HG03175 (cell line): ENCODE measurements around the gene ARFIP1.

Source experiments
- ATAC-seq: cut with Tn5 transposase; IDR thresholded peaks from one replicate; pipeline ENCODE4 v1.9.1; 2021; ENCODE audit warnings: mild to moderate bottlenecking, moderate library complexity; ENCODE audit not compliant: unreplicated experiment

ARFIP1 gene

DNA sequence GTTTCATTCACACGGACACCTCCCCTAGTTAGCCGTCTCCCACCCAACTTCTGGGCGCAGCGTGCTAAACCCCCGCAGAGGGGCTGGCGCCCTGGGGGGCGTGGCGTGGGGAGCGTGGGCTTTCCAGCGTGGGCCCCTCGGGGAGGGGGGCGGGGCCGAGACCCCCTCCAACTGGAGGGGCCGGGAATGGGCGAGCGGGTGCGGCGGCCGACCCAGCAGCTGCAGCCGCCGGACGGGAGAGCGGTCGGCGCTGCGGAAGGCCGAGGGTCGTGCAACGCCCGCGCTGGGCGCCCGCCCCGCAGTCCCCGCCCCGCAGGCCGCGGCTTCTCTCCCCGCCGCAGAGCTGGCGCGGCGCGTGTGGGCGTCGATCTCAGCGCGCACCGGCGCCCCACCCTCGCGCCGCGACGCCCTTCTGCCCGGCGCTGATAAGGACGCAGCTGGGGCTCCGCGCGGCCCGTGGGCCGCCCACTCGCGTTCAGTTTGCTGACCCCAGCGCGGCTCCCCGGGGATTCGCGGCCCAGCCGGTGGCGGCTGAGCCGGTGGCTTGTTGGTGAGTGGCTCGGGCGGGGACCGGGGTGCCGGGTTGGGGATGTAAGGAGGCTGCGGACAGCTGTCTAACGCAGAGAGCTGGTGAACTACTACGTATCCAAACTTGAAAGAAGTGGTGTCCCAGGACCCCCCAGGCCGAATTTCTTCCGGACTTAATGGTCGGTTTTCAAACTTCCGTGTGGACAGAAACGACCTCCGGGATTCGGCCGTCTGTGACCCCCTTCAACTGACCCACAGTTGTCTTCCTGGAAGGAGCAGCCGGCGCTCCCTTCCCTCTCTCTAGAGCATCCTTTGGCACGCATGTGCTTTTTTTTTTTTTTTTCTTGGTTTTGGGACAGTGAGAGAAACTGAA is 157.8 kb downstream of the ARFIP1 start:
- ATAC-seq = no peak

DNA sequence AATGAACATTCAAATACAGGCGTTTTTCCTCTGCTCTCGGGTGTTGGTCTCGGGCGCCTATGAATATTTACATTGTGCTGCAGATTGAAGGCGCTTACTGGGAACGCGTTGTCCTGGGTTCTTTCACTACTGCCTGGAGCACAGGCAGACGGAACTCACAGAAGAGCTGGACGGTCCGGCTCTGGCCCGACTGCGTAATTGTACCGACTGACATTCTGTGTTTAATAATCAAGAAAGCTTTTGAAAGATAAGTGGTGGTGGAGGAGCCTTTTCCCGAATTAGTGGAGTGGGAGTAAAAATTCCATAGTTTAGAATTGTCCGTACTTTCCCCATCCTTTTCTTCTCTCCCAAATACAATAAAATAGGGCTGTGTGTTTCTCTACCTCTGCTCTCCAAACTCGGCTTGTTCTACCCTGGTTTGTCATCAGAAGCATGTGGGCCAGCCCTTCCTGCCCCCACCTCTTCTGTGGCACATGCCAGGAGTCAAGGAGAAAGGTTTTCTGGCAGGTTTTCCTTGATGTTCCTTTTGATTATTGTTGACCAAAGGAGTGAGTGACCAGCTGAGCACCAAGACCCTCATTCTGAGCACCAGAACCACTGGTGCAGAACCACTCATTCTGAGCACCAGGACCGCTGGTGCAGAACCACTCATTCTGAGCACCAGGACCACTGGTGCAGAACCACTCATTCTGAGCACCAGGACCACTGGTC is 158.6 kb downstream of the ARFIP1 start:
- no peak for ATAC-seq

DNA sequence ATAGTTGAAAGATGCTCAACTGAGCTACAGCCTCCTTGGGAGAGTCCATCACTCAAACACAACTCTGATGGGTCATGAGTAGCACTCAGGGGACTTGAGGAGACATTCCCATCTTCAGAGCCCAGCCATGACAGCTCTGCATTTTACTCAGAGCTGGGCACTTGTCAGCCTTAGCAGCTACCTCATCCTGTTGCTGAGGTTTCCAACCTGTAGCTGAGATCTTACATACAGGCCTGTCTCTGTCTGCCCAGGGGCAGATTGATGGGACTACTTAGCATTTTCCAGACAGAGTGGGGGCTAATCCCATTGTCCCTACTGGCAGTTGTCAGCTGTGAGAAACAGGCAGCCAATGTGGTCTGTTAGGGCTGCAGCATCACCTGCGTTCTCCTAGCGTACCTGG is 159.9 kb downstream of the ARFIP1 start:
- no peak for ATAC-seq

DNA sequence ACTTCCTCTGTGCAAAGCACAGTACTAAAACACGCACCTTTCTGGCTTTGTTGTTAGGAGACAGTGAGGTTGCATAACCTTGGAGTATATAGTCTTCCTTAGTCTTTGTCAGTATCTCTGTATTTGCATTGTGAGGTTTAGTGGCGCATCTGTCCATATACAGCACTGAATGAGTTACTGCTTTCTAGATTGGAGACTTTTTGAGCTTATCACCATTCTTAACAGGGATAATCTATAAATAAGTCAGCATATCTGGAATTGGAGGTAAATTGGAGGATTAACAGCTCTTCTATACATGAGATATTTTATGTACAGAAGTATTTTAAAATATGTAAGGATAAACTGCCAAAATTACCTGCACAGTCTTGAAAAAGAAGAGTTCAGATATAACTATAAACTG is 160.7 kb downstream of the ARFIP1 start:
- ATAC-seq = no peak

DNA sequence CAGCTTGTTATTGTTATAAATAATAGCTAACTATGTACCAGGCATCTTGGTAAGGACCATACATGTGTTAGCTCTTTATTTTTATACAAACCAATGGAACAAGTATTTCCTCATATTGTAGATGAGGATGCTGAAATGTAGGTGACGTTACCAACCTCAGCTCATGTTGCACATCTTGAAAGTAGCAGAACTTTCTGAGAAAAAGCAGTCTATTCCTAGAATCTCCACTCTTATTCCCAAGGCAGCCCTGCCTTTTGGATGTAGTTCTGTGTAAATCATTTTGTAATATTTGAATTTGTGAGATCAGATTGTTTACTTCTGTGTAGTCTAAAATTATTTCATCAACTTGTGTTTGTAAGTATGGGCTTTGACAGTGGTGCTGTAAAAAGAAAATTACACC is 161.7 kb downstream of the ARFIP1 start:
- ATAC-seq = no peak

DNA sequence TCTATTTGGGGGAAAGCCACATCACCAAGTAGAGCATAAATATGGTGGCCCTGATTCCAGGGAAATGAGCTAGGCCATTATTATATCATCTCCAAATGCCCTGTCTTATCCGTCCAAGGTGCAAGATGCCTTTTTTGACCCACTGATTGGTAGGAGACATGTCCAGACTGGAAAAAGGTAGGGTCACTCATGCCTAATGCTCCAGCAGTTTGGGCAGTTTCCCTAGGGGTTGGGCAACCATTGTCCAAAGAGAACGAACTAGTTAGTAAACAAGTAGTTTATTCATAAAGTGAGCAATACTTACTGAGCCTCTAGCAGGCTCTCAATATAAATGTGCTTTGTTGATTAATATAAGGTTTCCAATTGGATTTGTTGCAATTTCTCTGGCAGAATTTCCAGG is 162.6 kb downstream of the ARFIP1 start:
- no peak for ATAC-seq

DNA sequence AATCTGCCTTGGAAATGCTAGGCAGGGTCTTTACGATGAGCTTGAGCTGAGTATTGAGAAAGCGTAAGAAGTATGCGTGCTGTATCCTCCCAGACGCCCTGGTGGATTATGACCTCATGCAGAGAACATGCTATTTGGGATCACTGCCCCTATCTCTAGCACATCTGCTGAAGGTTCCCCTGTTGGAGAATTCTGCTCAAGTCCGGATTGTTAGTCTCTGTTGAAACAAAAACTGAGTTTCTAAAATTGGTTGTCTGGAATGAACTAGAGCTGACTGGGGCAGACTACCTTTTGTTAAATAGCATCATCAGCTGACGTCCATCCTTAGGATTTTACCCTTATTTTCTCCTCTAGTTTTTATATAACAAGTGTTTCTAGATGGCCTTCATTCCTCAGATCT is 163.9 kb downstream of the ARFIP1 start:
- no peak for ATAC-seq

DNA sequence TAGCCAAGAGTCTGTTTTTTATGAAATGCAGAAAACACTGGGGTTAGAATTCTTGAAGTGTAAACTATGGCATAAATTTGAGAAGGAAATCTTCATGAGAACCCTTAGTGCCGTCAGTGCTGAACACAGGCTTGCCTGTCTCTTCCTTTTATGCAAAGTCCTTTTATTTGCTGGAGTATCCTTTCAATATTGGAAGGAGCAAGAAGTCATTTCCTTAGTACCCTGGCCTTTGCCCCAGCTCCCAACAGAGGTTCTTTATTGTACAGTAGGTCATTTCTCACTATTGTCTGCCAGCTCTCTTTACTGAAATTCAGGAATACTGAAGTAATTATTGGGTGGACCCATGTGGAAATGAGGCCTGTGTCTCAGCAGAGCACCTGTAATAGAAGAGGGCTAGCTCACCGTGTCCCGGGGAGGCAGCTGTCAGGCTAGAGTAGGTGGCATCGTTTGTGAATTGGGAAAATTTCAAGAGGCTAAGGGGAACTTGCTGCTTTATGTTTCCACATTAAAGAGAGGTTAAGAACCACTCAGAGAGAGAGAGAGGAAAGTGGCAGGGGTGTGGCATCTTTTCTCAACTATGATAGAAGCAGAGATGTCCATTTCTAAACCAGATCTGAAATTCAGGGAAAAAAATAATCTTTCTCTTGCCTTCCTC is 165.0 kb downstream of the ARFIP1 start:
- no peak for ATAC-seq

DNA sequence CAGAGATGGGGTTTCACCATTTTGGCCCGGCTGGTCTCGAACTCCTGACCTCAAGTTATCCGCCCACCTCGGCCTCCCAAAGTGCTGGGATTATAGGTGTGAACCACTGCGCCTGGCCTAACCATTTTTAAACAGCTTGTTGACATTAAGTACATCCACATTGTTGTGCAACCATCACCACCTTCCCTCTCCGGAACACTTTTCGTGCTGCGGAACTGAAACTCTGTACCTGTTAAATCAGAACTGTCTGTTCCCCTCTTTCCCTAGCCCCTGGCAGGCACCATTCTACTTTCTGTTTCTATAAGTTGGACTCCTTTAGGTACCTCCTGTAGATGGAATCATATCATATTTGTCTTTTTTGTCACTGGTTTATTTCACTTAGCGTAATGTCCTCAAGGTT is 165.9 kb downstream of the ARFIP1 start:
- ATAC-seq = no peak

DNA sequence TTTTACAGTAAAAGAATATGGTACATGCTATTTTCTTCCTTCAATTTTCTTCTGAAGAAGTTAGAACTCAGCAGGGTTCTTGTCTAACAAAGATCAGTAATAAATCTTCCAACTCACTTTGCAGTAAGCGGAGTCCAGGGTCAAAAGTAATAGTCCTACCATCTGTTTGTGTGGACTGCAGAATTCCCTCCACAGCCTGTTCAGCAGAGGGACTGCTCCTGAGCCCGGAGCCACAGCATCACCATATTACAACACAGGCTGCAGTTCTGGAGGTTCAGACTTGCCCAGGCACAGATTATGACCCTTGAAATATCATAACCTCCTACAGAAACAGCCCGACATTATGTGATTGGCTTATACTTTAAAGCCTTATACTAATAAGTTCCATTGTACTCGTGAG is 166.7 kb downstream of the ARFIP1 start:
- ATAC-seq = no peak

DNA sequence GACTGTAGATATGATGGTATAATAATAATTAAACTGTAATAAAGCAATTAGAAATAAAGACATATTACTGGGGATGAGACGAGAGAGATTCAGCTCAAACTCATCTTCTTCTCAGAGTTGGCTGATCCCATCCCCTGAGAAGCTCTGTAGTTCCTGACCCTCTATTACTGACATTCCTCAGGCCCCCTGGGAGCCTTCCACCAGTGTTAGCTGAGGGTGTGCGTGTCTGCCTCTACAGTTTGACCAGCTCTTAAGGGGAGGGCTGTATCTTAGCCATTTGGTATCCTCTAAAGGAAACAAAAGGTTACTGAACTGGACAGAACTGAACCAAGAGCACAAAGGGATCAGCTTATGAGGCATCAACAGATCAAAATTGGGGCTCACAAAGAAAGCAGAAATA is 167.6 kb downstream of the ARFIP1 start:
- ATAC-seq = no peak

DNA sequence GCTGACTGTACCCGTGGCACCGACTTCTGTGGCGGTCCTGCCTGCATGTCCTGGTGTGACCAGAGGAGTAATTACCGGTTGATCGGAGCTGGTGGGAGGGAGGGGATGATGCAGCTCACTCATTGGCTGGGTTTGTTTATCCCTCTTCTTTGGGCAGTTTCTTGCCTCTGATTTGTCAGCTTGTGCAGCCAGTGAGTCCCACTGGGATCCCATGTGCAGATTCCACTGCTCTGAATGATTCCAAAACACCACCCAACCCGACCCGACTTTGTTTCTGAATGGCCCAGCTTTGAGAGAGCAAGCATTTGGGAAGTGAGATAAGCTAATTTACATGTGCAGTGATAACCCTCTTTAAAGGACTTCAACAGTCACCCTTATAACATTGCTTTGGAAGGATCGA is 170.2 kb downstream of the ARFIP1 start:
- no peak for ATAC-seq

DNA sequence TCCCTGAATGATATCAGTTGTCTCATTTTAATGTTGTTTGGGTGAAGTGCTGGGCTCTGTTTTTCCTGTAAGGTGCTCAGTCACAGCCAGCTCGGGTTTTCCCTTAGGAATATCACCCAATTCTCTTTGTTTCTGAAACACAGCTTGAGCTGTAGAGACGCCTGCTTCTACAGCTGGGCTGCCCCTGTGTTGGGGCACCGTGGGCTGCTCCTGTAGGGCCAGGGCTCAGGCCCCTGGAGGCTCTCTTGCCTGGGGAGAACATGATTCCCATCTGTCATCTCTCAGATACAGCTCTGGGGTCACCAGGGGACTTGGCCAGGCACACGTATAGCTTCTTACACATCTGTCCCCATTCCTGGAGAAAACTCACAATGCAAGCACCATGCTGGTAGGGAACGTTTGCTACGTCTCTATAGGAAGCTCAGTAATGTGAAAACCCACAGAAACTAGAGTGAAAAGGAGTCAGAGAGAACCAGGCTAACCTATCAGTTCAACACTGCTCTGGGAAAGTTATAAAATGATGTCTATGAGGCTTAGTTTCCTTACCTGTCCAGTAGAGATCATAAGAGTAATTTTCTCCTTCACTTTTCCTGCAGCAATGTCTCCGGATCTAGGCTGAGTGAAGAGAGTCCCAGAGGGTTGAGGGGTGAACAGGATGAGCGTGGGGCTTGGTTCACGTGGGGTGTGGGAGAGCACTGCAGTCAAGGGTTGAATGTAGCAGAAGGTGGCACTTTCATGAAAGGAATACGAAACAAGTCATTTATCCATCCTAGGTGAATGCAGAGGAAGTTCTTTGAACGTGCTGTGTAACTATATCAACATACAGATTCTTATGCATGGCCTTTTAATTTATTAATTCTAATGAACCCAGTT is 170.9 kb downstream of the ARFIP1 start:
- no peak for ATAC-seq

DNA sequence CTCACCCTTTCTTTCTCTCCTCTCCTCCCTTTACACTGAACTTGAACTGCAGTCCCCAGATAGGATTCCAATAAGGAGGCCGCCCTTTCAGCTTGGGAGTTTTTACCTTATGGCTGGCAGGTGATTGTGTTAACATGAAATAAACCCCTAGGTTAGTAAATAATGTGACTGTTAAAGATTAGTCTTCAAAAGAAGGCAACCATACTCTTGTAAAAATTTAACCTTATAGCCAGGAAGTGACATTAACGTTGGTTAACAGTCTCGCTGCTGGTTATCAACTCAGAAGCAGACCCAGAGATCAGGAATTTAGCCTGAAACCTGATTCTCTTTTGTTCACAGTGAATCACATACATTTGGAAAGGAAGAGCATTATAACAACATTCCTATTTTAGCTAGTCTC is 171.6 kb downstream of the ARFIP1 start:
- ATAC-seq = no peak

DNA sequence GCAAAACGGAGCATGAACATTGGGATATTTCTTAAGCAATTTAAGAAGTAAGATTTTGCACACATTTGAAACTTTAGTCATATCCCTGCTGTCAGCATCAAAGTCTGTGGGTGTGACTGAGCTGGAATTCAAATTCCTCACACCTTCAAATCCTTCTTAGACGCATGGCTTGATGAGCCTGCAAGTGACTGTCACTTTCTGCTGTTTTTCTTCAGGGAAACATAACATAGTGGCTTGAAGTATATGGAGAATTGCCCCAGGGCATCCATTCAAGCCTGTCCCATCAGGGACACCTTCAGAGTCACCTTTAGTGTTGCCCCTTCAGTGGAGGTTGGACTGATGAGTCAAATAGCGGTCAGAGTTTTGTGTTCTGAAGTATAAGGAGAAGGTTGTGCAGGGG is 173.8 kb downstream of the ARFIP1 start:
- no peak for ATAC-seq

DNA sequence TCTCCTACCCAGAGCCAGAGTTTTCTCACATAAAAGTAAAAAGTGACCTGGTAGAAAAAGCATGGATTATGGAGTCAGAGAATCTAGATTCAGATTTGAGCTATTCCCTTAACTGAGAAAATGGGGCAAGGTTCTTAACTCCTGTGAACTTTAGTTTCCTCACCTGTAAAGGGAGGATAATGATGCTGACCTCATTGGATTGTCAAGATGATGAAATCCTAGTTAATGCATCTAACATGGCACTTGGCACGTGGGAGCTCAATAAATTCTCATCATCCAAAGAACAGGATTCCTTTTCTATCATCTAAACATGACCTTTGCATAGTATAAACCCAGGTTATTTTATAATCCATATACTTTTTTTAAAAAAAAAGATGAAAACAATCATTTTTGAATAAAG is 175.0 kb downstream of the ARFIP1 start:
- no peak for ATAC-seq

DNA sequence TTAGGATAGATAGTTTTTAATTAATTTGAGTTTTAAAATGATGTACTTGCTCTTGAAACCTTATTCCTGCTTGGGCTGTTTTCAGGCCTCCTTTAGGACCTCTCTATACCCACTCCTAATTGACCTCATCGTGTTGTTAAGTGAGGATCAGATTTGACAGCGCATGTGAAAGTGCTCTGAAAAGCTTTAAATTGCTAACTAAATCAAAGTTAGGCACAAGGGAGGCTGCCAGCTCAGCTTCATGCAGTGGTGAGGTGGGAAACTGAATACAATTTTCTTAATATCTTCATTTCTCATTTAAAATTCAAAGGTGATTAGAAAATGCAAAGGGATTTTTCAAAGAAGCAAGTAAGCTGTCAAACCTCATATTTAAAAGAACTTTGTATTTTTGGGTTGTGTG is 176.4 kb downstream of the ARFIP1 start:
- ATAC-seq = no peak

DNA sequence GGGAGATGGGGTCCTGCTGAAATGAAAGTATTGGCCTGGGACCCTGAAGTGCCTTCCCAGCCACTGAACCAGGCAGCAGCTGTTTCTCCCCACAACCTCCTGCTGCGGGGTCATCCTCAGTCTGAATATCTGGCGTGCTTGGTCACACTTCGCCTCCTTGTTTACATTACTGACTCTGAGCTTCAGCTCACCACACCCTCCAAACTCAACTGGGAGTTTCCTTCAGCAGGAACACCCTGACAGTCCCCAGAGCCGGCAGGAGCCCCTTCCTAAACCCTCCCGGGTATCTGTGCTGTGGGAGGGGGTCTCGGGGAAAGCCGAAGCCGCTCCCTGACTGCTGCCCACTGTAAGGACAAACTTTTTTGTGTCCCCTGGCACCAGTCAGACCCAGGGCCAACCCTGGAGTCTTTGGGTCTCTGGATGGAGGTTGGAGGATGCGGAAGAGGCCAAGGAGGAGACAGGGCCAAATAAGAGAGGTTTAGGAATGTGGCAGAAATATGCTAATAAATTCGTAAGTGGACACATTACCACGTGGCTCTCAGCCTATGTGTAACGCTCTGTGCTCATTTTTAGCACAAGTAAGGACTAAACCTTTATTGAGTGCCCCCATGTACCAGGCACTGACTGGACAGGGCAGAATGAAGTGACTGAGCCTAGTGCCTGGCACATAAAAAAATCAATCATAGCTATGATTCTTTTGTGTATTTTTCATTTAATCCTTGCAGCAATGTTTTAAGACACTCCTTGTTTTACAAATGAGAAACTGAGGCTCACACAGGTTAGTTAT is 177.1 kb downstream of the ARFIP1 start:
- no peak for ATAC-seq

DNA sequence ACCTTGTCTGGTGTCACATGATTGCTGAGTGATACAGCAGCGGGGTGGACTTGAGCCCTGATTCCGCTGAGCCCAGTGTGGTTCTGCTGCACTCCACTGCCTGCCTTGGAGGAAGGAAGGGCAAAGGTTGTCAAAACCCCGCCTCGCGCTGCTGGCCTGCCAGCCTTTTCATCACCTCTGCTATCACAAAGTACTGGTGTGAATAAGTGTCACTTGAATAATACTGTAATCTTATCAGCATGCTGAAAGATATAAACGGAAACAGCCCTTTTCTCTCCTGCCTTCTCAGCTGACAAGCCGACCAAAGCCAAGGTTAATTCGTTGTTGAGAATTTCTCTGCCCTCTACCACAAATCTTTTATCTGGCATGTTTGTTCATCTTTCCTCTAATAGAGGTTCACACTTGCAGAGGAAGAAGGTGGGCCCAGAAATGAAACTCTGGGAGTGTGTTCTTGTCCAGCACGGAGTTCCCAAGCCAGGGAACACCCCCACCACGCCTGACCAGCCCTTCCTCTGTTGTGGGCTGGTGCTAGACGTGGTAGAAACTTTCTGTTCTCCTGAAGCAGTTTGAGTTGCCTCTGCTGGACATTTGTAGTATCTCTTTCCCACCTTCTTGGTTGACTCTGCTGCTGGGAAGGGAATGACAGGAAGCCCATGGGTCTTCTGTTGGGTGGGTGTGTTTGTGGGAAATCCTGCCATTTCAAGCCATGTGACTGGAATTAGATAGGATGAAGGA is 177.8 kb downstream of the ARFIP1 start:
- ATAC-seq = peak; percentile 61
